AG09309 (cell line): ENCODE results near the gene PFDN1.

Experiments
- DNase-seq: peaks from one replicate; pipeline ENCODE4 v3.0.0-alpha.2; 2010; ENCODE audit warnings: low read depth
- H3K4me3 ChIP-seq: 2 replicates; pipeline ENCODE4 v1.5.1; 2011; ENCODE audit warnings: mild to moderate bottlenecking, low read depth, low read length, moderate library complexity; ENCODE audit not compliant: control insufficient read depth
- TF ChIP-seq, protein P1 (sequence below): IDR thresholded peaks from 2 replicates; pipeline ENCODE4 v1.5.1; 2011; ENCODE audit warnings: mild to moderate bottlenecking, low read depth, low read length, inconsistent platforms; ENCODE audit not compliant: insufficient read depth, control insufficient read depth; ENCODE audit errors: missing control alignments

Gene PFDN1

DNA sequence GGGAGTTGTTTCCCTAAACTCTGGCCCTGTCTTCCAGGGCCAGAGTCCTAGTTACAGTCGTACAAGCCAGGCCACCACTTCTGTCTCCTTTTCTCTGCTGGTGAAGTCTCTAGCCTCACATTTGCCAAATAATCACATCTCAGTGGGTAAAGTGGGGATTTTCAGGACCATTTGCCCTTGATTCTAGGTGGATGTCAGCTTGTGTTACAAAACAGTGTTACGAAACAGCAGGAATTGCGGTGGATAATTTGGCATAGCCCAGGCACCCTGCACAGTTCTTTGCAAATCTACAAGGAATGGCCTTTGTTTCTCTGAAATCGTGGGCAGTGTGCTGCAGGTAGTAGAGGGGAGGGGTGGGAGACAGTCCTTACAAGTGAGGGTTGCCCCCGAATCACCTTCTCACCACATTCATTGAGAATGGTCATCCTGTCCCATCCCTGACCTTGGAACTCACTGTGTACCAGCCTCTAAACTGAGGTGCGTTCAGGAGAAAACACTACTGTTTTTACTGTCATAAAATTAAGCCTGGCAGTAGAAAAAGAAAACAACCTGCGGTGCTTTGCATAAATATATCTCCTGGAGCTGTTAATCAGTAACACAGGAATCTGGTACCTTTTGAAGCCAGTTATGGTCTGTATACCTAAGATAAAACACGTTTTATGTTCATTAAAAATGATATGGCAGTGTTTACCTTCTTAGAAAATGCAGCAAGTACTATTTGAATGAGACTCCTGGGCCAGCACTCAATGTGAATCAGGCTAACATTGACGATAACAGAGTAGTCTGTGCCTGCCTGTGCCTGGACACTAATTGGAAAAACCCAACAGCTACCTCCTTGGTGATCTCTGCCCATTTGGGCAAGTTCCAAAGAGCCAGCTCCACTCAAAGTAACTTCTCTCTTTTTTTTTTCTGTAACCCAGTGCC lies 83.6 kb downstream of the PFDN1 start:
- no peak for DNase-seq
- TF ChIP-seq, protein P1, sequence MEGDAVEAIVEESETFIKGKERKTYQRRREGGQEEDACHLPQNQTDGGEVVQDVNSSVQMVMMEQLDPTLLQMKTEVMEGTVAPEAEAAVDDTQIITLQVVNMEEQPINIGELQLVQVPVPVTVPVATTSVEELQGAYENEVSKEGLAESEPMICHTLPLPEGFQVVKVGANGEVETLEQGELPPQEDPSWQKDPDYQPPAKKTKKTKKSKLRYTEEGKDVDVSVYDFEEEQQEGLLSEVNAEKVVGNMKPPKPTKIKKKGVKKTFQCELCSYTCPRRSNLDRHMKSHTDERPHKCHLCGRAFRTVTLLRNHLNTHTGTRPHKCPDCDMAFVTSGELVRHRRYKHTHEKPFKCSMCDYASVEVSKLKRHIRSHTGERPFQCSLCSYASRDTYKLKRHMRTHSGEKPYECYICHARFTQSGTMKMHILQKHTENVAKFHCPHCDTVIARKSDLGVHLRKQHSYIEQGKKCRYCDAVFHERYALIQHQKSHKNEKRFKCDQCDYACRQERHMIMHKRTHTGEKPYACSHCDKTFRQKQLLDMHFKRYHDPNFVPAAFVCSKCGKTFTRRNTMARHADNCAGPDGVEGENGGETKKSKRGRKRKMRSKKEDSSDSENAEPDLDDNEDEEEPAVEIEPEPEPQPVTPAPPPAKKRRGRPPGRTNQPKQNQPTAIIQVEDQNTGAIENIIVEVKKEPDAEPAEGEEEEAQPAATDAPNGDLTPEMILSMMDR = no peak
- H3K4me3 ChIP-seq = no peak overlapping the region

GRCh38 chr5:140217299-140218026 lies 85.4 kb downstream of the PFDN1 start:
- no peak for DNase-seq
- TF ChIP-seq, protein P1 = no peak
- no peak overlapping the region for H3K4me3 ChIP-seq

GRCh38 chr5:140216478-140217074 lies 86.3 kb downstream of the PFDN1 start:
- TF ChIP-seq, protein P1 = no peak
- no peak overlapping the region for H3K4me3 ChIP-seq
- DNase-seq = no peak

DNA sequence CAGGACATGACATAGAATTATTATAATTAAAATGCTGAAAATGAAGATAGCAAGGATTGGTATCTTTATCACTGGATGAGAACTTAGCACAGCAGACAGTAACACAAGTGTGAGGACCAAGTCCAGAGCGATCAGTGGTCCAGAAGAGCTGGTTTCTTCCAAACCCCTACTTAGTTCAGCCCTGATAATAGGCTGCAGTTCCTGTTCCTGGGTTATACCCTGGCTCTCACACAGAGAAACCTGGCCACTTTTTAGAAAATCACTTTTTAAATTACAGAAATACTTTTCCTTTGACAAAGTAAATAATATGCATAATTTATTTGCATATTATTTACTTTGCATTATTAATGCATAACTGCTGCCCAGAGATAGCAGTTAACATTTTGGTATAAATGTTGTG lies 87.6 kb downstream of the PFDN1 start:
- no peak for DNase-seq
- TF ChIP-seq, protein P1 = no peak
- no peak overlapping the region for H3K4me3 ChIP-seq

DNA sequence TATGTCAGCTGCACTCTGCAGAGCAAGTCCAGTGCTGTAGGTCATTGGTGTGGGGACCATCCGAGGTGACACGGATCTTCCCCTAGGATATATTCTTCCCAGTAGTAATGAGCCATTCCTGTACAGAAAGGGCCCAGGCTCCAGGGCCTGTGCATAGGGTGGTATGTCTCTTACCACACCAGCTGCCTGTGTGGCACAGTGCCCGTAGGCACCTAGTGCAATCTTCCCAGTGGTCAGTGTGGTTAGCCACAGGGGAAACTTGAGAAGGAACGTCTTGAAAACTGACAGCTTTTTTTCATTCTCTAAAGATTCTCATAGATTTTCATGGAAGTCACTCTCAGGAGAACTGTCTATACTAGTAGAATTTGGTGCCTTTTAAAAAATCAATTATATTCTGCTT lies 88.1 kb downstream of the PFDN1 start:
- no peak overlapping the region for H3K4me3 ChIP-seq
- TF ChIP-seq, protein P1 = no peak
- DNase-seq = peak; percentile 76

DNA sequence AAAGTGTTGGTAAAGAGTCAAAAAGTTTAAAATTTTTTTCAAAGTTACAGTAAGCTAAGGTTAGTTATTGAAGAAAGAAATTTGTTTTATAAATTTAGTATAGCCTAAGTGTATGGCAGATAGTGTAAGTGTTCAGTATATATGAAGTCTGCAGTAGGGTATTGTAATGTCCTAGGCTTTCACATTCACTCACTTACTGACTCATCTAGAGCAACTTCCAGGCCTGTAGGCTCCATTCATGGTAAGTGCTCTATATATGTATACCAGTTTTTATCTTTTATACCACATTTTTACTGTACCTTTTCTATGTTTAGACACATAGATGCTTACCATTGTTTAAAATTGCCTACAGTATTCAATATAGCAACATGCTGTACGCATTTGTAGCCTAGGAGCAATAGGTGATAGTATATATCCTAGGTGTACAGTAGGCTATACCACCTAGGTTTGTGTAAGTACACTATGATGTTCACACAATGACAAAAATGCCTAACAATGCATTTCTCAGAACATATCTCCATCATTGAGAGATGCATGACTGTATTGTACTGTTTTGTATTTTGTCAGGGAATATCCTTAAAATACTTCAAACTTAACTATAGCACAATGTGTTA lies 89.4 kb downstream of the PFDN1 start:
- no peak overlapping the region for H3K4me3 ChIP-seq
- TF ChIP-seq, protein P1 = no peak
- no peak for DNase-seq
